K562 (cell line): ENCODE measurements around the gene WASF3. TPM values are rescaled to one million over a fixed set of nuclear protein-coding genes. Genes with fewer than 3 reads are reported as not detected.

Source experiments
- ATAC-seq: fragments of 200-7000 bp; cut with Tn5 transposase; 3 replicates; pipeline ENCODE4 v1.9.1; 2020; ENCODE audit warnings: moderate library complexity
- BruUV-seq: library from RNA; stranded (reverse); fragments of 400-500 nt; replicated peaks from 2 replicates; lab custom pipeline; 2021; lab: Mats Ljungman, UMichigan
- CTCF ChIA-PET: fragments of 300-600 bp; formaldehyde crosslinking; extraction: SDS; loops from one replicate; lab custom pipeline; 2021; ENCODE audit warnings: low intra/inter-chr PET ratio; lab: Yijun Ruan, JAX
- POLR2A ChIA-PET: fragments of 300-600, 350-650 bp; sonication (Branson Sonifier 250); formaldehyde crosslinking; extraction: SDS; loops from one replicate; lab custom pipeline; 2021; ENCODE audit warnings: antibody characterized with exemption, inconsistent platforms; lab: Yijun Ruan, JAX
- DNase-seq, 4 experiments: peaks; one replicate each; pipeline versions ENCODE4 v3.0.0 to v3.0.0-alpha.2; 2011 to 2018; ENCODE audit warnings: low spot score in 3 of 4, mixed read lengths in 3 of 4; ENCODE audit errors: extremely low read depth in 1 of 4
- FAIRE-seq: peaks from 2 replicates; lab custom pipeline; 2011; peaks lifted over from hg19 to GRCh38; lab: Jason Lieb, UNC
- H2AFZ ChIP-seq: 2 replicates; pipeline ENCODE4 v1.6.0; 2011; ENCODE audit warnings: low read depth, low read length, control low read depth, inconsistent platforms
- H3K27ac ChIP-seq: fragments of 200-600 bp; 3 replicates; pipeline ENCODE4 v1.8.0; 2011; ENCODE audit warnings: low read depth, mild to moderate bottlenecking, control low read depth, inconsistent platforms, low read length, moderate library complexity, mixed read lengths; ENCODE audit errors: extremely low read depth
- H3K27me3 ChIP-seq, 2 experiments: fragments of 300-600 bp in 1 of 2; 2 replicates in 1 of 2; 3 replicates in 1 of 2; pipeline versions ENCODE4 v1.6.0 to v1.8.0; 2011; ENCODE audit warnings: inconsistent platforms in 2 of 2, low read length in 2 of 2, mild to moderate bottlenecking in 1 of 2, mixed read lengths in 1 of 2, moderate library complexity in 1 of 2; ENCODE audit not compliant: control insufficient read depth in 2 of 2, insufficient read depth in 2 of 2
- H3K36me3 ChIP-seq: fragments of 300-600 bp; 3 replicates; pipeline ENCODE4 v1.8.0; 2011; ENCODE audit warnings: mild to moderate bottlenecking, low read length, inconsistent platforms; ENCODE audit not compliant: control insufficient read depth, insufficient read depth
- H3K4me1 ChIP-seq, 2 experiments: fragments of 200-600 bp in 1 of 2; replicated peaks in 1 of 2; 2 replicates in 1 of 2; 3 replicates in 1 of 2; pipeline versions ENCODE4 v1.5.1 to v1.8.0; 2011; ENCODE audit warnings: inconsistent platforms in 2 of 2, low read length in 2 of 2, mild to moderate bottlenecking in 1 of 2, mixed read lengths in 1 of 2, moderate library complexity in 1 of 2; ENCODE audit not compliant: control insufficient read depth in 2 of 2, insufficient read depth in 2 of 2
- H3K4me2 ChIP-seq: 2 replicates; pipeline ENCODE4 v1.6.1; 2011; ENCODE audit warnings: low read length, control low read depth, inconsistent platforms, mixed read lengths; ENCODE audit not compliant: insufficient read depth
- H3K4me3 ChIP-seq: fragments of 200-600 bp; sonication (generic), shearing (Covaris generic); 2 replicates; pipeline ENCODE4 v1.5.1; 2016; ENCODE audit warnings: control low read depth, inconsistent platforms
- H3K79me2 ChIP-seq: fragments of 200-600 bp; 3 replicates; pipeline ENCODE4 v1.8.0; 2011; ENCODE audit warnings: low read length, inconsistent platforms; ENCODE audit not compliant: control insufficient read depth, insufficient read depth
- H3K9ac ChIP-seq, 2 experiments: 2 replicates each; pipeline versions ENCODE4 v1.6.0 to v1.6.1; 2011; ENCODE audit warnings: low read depth in 2 of 2, low read length in 2 of 2, control low read depth in 1 of 2, inconsistent platforms in 1 of 2, mild to moderate bottlenecking in 1 of 2, mixed read lengths in 1 of 2; ENCODE audit not compliant: insufficient read depth in 1 of 2
- H3K9me1 ChIP-seq: one replicate; pipeline ENCODE4 v1.6.0; 2011; ENCODE audit warnings: inconsistent platforms, mild to moderate bottlenecking, low read length, moderate library complexity; ENCODE audit not compliant: control insufficient read depth, insufficient read depth
- H3K9me3 ChIP-seq: replicated peaks from 2 replicates; pipeline ENCODE4 v1.5.1; 2011; ENCODE audit warnings: low read depth, low read length, inconsistent platforms; ENCODE audit not compliant: control insufficient read depth, insufficient read depth
- H4K20me1 ChIP-seq: replicated peaks from 2 replicates; pipeline ENCODE4 v1.6.1; 2011; ENCODE audit warnings: low read length, inconsistent platforms, mixed read lengths; ENCODE audit not compliant: control insufficient read depth, insufficient read depth
- TFE3 ChIP-seq: fragments of 450-650 bp; formaldehyde crosslinking; IDR thresholded peaks from 2 replicates; pipeline ENCODE4 v1.4.0; 2020; ENCODE audit warnings: mild to moderate bottlenecking, mixed read lengths
- ZNF184 ChIP-seq: sonication (generic); formaldehyde crosslinking; IDR thresholded peaks from 2 replicates; pipeline ENCODE4 v1.5.0; 2020; ENCODE audit warnings: missing genetic modification reagents
- WGBS: fragments of 100-300 bp; shearing (Covaris generic); methylation state at CpG from one replicate; pipeline ENCODE4 v1.1.6; 2016; ENCODE audit warnings: low coverage, mixed read lengths; ENCODE audit not compliant: insufficient coverage; ENCODE audit errors: missing lambda C conversion rate; 5-methylcytosine and 5-hydroxymethylcytosine counted together
- in situ Hi-C: fragments of 300-500 bp; cut with MboI; formaldehyde crosslinking; loops from 4 replicates; pipeline ENCODE4 v1.15.0; 2018; ENCODE audit warnings: inconsistent platforms, mixed read lengths
- intact Hi-C: fragments of 100-400 bp; cut with micrococcal nuclease; formaldehyde crosslinking; loops from 2 replicates; pipeline ENCODE4 v1.14.2; 2022
- polyA plus RNA-seq, 8 experiments: library from polyadenylated mRNA; depleted of rRNA in 4 of 8; stranded (reverse) in 5 of 8; unstranded in 3 of 8; fragments of >200 nt; fragmentation: Nextera tagmentation in 2 of 8; fragmentation: Illumina TruSeq in 1 of 8; extraction: Ambion mirVana in 2 of 8; extraction: Trizol in 1 of 8; gene quantifications; 2 replicates each; pipeline versions ENCODE4 v1.2.1 to v1.2.3, GENCODE V29; 2011 to 2014; ENCODE audit warnings: inconsistent platforms in 1 of 8, missing spikeins in 1 of 8
- total RNA-seq, 7 experiments: library from RNA; depleted of rRNA in 6 of 7; stranded (reverse); fragments of >200 nt in 6 of 7; fragmentation: Illumina TruSeq in 2 of 7; extraction: Trizol in 2 of 7; gene quantifications; 2 replicates each; pipeline versions ENCODE4 v1.2.1 to v1.2.3, GENCODE V29; 2011 to 2021; ENCODE audit warnings: low replicate concordance in 1 of 7

Gene WASF3
- total and polyA plus RNA-seq, 9 of the 15 experiments (the other 6 are each of a cell fraction or from before 2014, with no cell fraction given), result 0.04 to 0.43 (median 0.11) TPM

- WGBS, result 0% methylated on average over 1 of the region's 1 CpG
- POLR2A ChIA-PET, result interaction anchor here (1.5 kb wide), 1 partner anchor 10 kb away, joined by 4 read pairs; no protein-coding TSS in a partner anchor
- H2AFZ ChIP-seq, result no peak overlapping the region
Measured at GRCh38 chr13:26555413-26555812, 2.1 kb upstream of the WASF3 start.

More at GRCh38 chr13:26555413-26555812, 2.1 kb upstream of the WASF3 start:
- Histone ChIP-seq H3K36me3 (no peaks in the 10 kb centered on the region), H3K79me2 (no peaks in the 10 kb centered on the region)
- ATAC-seq, result no peak
- TF ChIP-seq TFE3 (CRISPR knock-in tag), result peak; percentile 31; the same call in 1 of the 2 replicates
- TF ChIP-seq ZNF184 (CRISPR knock-in tag), result no peak
- TF ChIP-seq, all 486 proteins: peak for 1
- intact Hi-C loops (no loop called here), in situ Hi-C loops (no loop called here)
- Histone ChIP-seq H3K4me3 (no peak overlapping the region), H3K9ac (no peak overlapping the region), H3K9me1 (no peaks in the 10 kb centered on the region), H3K9me3 (no peaks in the 10 kb centered on the region), H3K27ac (no peak overlapping the region), H3K4me1 (peaks cover 0 to 14% of the 10 kb centered on the region in 2 experiments; a peak in 2 of 5 replicates), H3K27me3 (no peaks in the 10 kb centered on the region; a peak in 1 of 5 replicates), H4K20me1 (no peaks in the 10 kb centered on the region), H3K4me2 (no peak overlapping the region)
- no peak for DNase-seq
- CTCF ChIA-PET, result no interaction called here
- no peak for FAIRE-seq
- BruUV-seq, result no TSS peak
